GM12878 (cell line): ENCODE results near the gene GIMD1.

Experiments used
- CEBPB ChIP-seq, 2 experiments: fragments of 150-350 bp in 1 of 2; IDR thresholded peaks; 2 replicates each; pipeline ENCODE4 v1.6.1; 2012 to 2014; ENCODE audit warnings: low read depth in 2 of 2, low read length in 2 of 2, borderline replicate concordance in 1 of 2, inconsistent platforms in 1 of 2
- FOXK2 ChIP-seq: fragments of 450-650 bp; IDR thresholded peaks from 2 replicates; pipeline ENCODE4 v1.6.1; 2017; ENCODE audit warnings: mild to moderate bottlenecking, moderate library complexity
- RELB ChIP-seq: fragments of 450-650 bp; IDR thresholded peaks from 2 replicates; pipeline ENCODE4 v1.6.1; 2017; ENCODE audit warnings: low read depth, mild to moderate bottlenecking, moderate library complexity

DNA sequence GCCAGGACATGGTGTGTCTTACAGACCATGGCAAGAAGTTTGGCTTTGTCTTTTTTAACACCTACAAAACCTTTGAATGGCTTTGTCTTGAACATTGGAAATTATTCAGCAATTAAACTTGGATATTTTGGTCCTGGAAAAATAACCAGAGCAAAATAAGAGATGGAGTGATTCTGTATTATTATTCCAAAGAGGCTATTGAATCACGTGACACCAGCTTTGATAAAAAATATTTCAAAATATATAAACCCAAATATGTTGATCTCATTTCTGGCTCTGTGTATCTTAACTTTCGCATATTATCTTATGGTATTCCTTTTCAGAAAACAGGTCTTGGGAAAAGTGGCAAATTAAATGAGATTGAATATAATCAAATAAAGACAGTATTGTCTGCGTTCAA lies 32.6 kb upstream of the GIMD1 start:
- TF ChIP-seq RELB (no peak), FOXK2 (no peak), CEBPB (IDR thresholded peaks at IDR 0.05; ENCODE audit: borderline replicate concordance in 1 of 2, low read depth in 2 of 2, low read length in 2 of 2) (no peak)
